Mesothelial cell of epicardium (in vitro differentiated cells): ENCODE data around the gene APLNR. TPM values are rescaled to one million over a fixed set of nuclear protein-coding genes. Genes with fewer than 3 reads are reported as not detected.
A peak's percentile ranks its signal among the peaks of the same experiment; 100 is the strongest.

Experiments used
- DNase-seq, 2 experiments: peaks; one replicate each; pipeline ENCODE4 v3.0.0; 2021; ENCODE audit warnings: low spot score in 2 of 2; ENCODE audit not compliant: unreplicated experiment in 2 of 2
- H3K27ac Mint-ChIP-seq: 2 replicates; pipeline ENCODE4 v1.8.0; 2021; ENCODE audit warnings: mixed read lengths
- H3K27me3 Mint-ChIP-seq: 2 replicates; pipeline ENCODE4 v1.8.0; 2021; ENCODE audit warnings: low read depth, mixed read lengths
- H3K36me3 Mint-ChIP-seq: 2 replicates; pipeline ENCODE4 v1.8.0; 2021; ENCODE audit warnings: mixed read lengths
- H3K4me1 Mint-ChIP-seq: 2 replicates; pipeline ENCODE4 v1.8.0; 2021; ENCODE audit warnings: mixed read lengths
- H3K4me3 Mint-ChIP-seq: 2 replicates; pipeline ENCODE4 v1.8.0; 2021; ENCODE audit warnings: mild to moderate bottlenecking, moderate library complexity, mixed read lengths
- H3K9me3 Mint-ChIP-seq: 2 replicates; pipeline ENCODE4 v1.8.0; 2021; ENCODE audit warnings: mixed read lengths
- CTCF ChIP-seq: fragments of 200-600 bp; sonication (generic); IDR thresholded peaks from one replicate; pipeline ENCODE4 v1.5.0; 2021; ENCODE audit warnings: antibody characterized with exemption; ENCODE audit not compliant: unreplicated experiment
- total RNA-seq: library from RNA; stranded (reverse); gene quantifications from 3 replicates; pipeline ENCODE4 v1.2.1, GENCODE V29; 2021

APLNR gene
- total RNA-seq, 1 donor from 2014 or later = 3.4 TPM

- Mint-ChIP-seq H3K36me3 (no peaks in the 10 kb centered on the region), H3K4me3 (no peak overlapping the region), H3K27ac (peak overlapping the region; percentile 67), H3K27me3 (peaks cover 39% of the 10 kb centered on the region), H3K9me3 (no peaks in the 10 kb centered on the region), H3K4me1 (peaks cover 36% of the 10 kb centered on the region)
- TF ChIP-seq CTCF = no peak
- no peak for DNase-seq
Measured at GRCh38 chr11:57230791-57231538, 6.1 kb downstream of the APLNR start.

GRCh38 chr11:57230316-57230715, 6.7 kb downstream of the APLNR start:
- no peak for TF ChIP-seq CTCF
- H3K36me3 Mint-ChIP-seq = no peaks in the 10 kb centered on the region
- peaks cover 30% of the 10 kb centered on the region for H3K4me1 Mint-ChIP-seq
- no peaks in the 10 kb centered on the region for H3K9me3 Mint-ChIP-seq
- no peak for DNase-seq
- H3K4me3 Mint-ChIP-seq = no peak overlapping the region
- peak overlapping the region; percentile 67 for H3K27ac Mint-ChIP-seq
- peaks cover 38% of the 10 kb centered on the region for H3K27me3 Mint-ChIP-seq

- H3K27me3 Mint-ChIP-seq = peaks cover 25% of the 10 kb centered on the region
- H3K9me3 Mint-ChIP-seq = no peaks in the 10 kb centered on the region
- TF ChIP-seq CTCF = no peak
- H3K27ac Mint-ChIP-seq = no peak overlapping the region
- H3K4me3 Mint-ChIP-seq = no peak overlapping the region
- DNase-seq = no peak
- no peaks in the 10 kb centered on the region for H3K36me3 Mint-ChIP-seq
- H3K4me1 Mint-ChIP-seq = peaks cover 22% of the 10 kb centered on the region
Measured at GRCh38 chr11:57228600-57228999, 8.4 kb downstream of the APLNR start.

- Mint-ChIP-seq H3K4me1 (no peaks in the 10 kb centered on the region), H3K27me3 (peaks cover 1% of the 10 kb centered on the region), H3K27ac (no peak overlapping the region), H3K36me3 (no peaks in the 10 kb centered on the region), H3K9me3 (no peaks in the 10 kb centered on the region), H3K4me3 (no peak overlapping the region)
- DNase-seq = no peak
- no peak for TF ChIP-seq CTCF
Measured at GRCh38 chr11:57224537-57224936, 12.5 kb downstream of the APLNR start.

- Mint-ChIP-seq H3K27ac (no peak overlapping the region), H3K9me3 (no peaks in the 10 kb centered on the region), H3K36me3 (no peaks in the 10 kb centered on the region), H3K27me3 (peaks cover 1% of the 10 kb centered on the region), H3K4me3 (no peak overlapping the region), H3K4me1 (no peaks in the 10 kb centered on the region)
- DNase-seq = no peak
- no peak for TF ChIP-seq CTCF
Measured at GRCh38 chr11:57224128-57224527, 12.9 kb downstream of the APLNR start.
